ENCODE results near the gene PHF14. TPM values are rescaled to one million over a fixed set of nuclear protein-coding genes. Genes with fewer than 3 reads are reported as not detected.

Gene PHF14
- polyA plus RNA-seq, 1 donor from 2014 or later, result 139 TPM

DNA sequence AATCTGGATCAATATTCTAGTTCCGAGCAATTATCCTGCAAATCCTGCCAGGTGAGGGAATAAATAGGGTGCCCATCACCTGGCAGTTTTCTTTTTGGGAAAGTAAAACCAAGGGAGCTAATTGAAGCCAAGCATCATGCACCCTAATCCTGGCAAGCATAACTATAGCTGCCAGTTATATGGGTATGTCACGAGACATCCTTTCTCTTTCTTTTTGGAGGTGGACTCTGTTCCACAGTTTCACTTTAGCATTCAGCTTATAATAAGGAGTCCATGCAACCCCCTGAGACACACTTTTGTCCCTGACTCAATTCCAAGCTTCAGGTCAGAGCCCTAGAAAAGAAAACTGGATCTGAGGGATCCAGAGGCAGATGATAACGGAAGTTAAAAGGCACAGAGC, 222.5 kb downstream of the PHF14 start:
- no peak overlapping the region for H3K4me2 ChIP-seq (ENCODE audit: low read length)
- H3K27me3 ChIP-seq (ENCODE audit: insufficient read depth, low read depth, low read length), result no peaks in the 10 kb centered on the region
- no peaks in the 10 kb centered on the region for H3F3A ChIP-seq (ENCODE audit: insufficient read depth, low read length, poor library complexity, severe bottlenecking)
- H3K4me3 ChIP-seq (ENCODE audit: low read length), result no peak overlapping the region
- H3K27ac ChIP-seq (ENCODE audit: low read length), result no peak overlapping the region
- TF ChIP-seq SMC3 (conservative IDR thresholded peaks at IDR 0.05; ENCODE audit: poor library complexity) (no peak), TAF1 (IDR thresholded peaks at IDR 0.05; ENCODE audit: low read depth) (no peak), EZH2 (IDR thresholded peaks at IDR 0.05; ENCODE audit: borderline replicate concordance, insufficient read depth, low read length, poor library complexity, severe bottlenecking) (no peak), POLR2AphosphoS5 (IDR thresholded peaks at IDR 0.05) (no peak), MXI1 (conservative IDR thresholded peaks at IDR 0.05; ENCODE audit: poor library complexity, severe bottlenecking) (no peak), EP300 (conservative IDR thresholded peaks at IDR 0.05; ENCODE audit: poor library complexity, severe bottlenecking) (no peak), RAD21 (conservative IDR thresholded peaks at IDR 0.05) (no peak), CTCF (IDR thresholded peaks at IDR 0.05; ENCODE audit: poor library complexity, severe bottlenecking) (no peak)
- TF ChIP-seq, protein P1, sequence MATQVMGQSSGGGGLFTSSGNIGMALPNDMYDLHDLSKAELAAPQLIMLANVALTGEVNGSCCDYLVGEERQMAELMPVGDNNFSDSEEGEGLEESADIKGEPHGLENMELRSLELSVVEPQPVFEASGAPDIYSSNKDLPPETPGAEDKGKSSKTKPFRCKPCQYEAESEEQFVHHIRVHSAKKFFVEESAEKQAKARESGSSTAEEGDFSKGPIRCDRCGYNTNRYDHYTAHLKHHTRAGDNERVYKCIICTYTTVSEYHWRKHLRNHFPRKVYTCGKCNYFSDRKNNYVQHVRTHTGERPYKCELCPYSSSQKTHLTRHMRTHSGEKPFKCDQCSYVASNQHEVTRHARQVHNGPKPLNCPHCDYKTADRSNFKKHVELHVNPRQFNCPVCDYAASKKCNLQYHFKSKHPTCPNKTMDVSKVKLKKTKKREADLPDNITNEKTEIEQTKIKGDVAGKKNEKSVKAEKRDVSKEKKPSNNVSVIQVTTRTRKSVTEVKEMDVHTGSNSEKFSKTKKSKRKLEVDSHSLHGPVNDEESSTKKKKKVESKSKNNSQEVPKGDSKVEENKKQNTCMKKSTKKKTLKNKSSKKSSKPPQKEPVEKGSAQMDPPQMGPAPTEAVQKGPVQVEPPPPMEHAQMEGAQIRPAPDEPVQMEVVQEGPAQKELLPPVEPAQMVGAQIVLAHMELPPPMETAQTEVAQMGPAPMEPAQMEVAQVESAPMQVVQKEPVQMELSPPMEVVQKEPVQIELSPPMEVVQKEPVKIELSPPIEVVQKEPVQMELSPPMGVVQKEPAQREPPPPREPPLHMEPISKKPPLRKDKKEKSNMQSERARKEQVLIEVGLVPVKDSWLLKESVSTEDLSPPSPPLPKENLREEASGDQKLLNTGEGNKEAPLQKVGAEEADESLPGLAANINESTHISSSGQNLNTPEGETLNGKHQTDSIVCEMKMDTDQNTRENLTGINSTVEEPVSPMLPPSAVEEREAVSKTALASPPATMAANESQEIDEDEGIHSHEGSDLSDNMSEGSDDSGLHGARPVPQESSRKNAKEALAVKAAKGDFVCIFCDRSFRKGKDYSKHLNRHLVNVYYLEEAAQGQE (IDR thresholded peaks at IDR 0.05; ENCODE audit: borderline replicate concordance), result no peak
- no peaks in the 10 kb centered on the region for H3K9me3 ChIP-seq (ENCODE audit: low read length)
- H3K9ac ChIP-seq (ENCODE audit: low read length), result no peak overlapping the region
- no peaks in the 10 kb centered on the region for H4K20me1 ChIP-seq (ENCODE audit: insufficient read depth)
- no peak overlapping the region for H2AFZ ChIP-seq (ENCODE audit: low read depth, low read length)
- H3K9me2 ChIP-seq (ENCODE audit: insufficient read depth, low read length), result no peaks in the 10 kb centered on the region
- no peaks in the 10 kb centered on the region for H3K36me3 ChIP-seq (ENCODE audit: insufficient read depth, low read length)
- H3K79me2 ChIP-seq (replicated peaks; ENCODE audit: insufficient read depth, low read length), result no peaks in the 10 kb centered on the region

DNA sequence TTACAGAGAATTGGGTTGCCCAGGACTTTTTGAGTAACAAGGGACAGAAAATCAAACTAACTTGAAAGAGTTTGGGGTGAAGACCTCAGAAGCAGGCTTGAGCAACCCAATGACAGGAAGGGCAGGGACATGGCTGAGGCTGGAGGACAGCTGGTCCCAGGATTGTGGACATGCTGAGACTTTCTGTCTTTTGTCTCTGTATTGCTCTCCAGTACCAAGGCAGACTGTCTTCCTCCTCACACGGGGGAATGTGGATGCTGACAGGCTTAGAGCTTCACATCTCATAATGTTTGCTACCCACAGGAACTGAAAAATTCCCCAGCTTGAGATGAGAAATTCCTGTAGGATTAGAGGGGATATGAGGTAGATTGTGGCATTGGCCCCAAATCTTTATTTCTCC, 229.6 kb downstream of the PHF14 start:
- no peaks in the 10 kb centered on the region for H4K20me1 ChIP-seq (ENCODE audit: insufficient read depth)
- H3K9me2 ChIP-seq (ENCODE audit: insufficient read depth, low read length), result no peaks in the 10 kb centered on the region
- no peak overlapping the region for H3K4me2 ChIP-seq (ENCODE audit: low read length)
- no peaks in the 10 kb centered on the region for H3F3A ChIP-seq (ENCODE audit: insufficient read depth, low read length, poor library complexity, severe bottlenecking)
- no peak for TF ChIP-seq RAD21 (conservative IDR thresholded peaks at IDR 0.05)
- no peak for TF ChIP-seq EP300 (conservative IDR thresholded peaks at IDR 0.05; ENCODE audit: poor library complexity, severe bottlenecking)
- TF ChIP-seq EZH2 (IDR thresholded peaks at IDR 0.05; ENCODE audit: borderline replicate concordance, insufficient read depth, low read length, poor library complexity, severe bottlenecking), result no peak
- TF ChIP-seq, protein P1 (IDR thresholded peaks at IDR 0.05; ENCODE audit: borderline replicate concordance), result no peak
- TF ChIP-seq POLR2AphosphoS5 (IDR thresholded peaks at IDR 0.05), result no peak
- no peak for TF ChIP-seq MXI1 (conservative IDR thresholded peaks at IDR 0.05; ENCODE audit: poor library complexity, severe bottlenecking)
- TF ChIP-seq CTCF (IDR thresholded peaks at IDR 0.05; ENCODE audit: poor library complexity, severe bottlenecking), result no peak
- TF ChIP-seq TAF1 (IDR thresholded peaks at IDR 0.05; ENCODE audit: low read depth), result no peak
- no peak for TF ChIP-seq SMC3 (conservative IDR thresholded peaks at IDR 0.05; ENCODE audit: poor library complexity)
- no peaks in the 10 kb centered on the region for H3K79me2 ChIP-seq (replicated peaks; ENCODE audit: insufficient read depth, low read length)
- no peak overlapping the region for H3K27ac ChIP-seq (ENCODE audit: low read length)
- no peak overlapping the region for H2AFZ ChIP-seq (ENCODE audit: low read depth, low read length)
- H3K27me3 ChIP-seq (ENCODE audit: insufficient read depth, low read depth, low read length), result no peaks in the 10 kb centered on the region
- no peak overlapping the region for H3K4me3 ChIP-seq (ENCODE audit: low read length)
- no peaks in the 10 kb centered on the region for H3K9me3 ChIP-seq (ENCODE audit: low read length)
- H3K36me3 ChIP-seq (ENCODE audit: insufficient read depth, low read length), result no peaks in the 10 kb centered on the region
- H3K9ac ChIP-seq (ENCODE audit: low read length), result no peak overlapping the region
